Measurements from ENCODE around the gene ARMC7. TPM values are rescaled to one million over a fixed set of nuclear protein-coding genes. Genes with fewer than 3 reads are reported as not detected.

Gene ARMC7
- total and polyA plus RNA-seq, 2 of the 13 experiments (the other 11 are each of a cell fraction or from before 2014, with no cell fraction given): 3.9 to 4.2 TPM

DNA sequence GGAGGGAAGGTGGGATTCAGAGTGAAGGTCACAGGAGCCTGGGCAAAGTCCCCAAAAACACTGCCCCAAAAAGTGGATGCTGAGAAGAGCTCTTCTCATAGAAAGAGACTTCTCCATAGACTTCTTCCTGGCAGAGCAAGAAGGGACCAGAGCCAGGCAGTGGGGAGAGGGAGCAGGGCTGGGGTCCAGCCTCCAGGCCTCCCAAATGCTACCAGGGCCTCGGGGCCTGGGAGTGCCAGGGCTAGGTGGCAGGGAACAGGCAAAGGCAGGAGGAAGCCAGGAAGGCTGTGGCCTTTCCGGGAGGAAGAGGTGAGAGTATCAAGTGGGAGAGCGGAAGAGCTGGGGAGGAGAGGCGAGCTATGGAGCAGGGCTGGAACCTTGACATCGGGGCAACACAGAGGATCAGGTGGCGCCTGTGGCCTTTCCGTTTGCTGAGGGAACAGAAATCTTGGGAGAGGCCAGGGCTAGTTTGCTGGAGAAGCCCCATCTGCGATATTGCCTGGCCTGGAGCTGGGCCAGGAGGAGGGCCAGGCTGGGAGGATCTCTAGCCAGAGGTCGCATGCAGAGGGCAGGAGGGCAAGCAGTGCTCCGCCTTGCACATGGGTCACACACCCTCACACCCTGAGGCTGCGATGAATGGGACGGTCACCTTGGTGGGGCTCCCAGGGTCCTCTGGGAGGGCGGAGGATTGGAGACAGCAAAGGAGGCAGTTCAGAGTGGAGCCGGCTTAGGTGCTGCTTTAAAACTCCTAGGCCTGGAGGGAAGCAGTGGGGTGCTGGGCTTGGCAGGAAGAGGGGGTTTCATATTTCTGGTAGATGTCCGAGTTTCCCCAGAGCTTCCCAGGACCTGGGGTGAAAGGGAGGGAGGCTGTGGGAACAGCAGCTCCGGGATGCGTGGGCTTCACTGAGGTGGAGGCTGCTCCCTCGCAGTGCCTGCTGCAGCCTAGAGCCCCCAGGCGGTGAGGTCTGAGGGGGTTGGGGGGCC lies 18.6 kb upstream of the ARMC7 start (continued):
- TF ChIP-seq TFE3 (CRISPR knock-in tag; IDR thresholded peaks at IDR 0.05): peak; percentile 75
- no peak for TF ChIP-seq ZNF772 (CRISPR knock-in tag; IDR thresholded peaks at IDR 0.05)
- TF ChIP-seq, protein P1, sequence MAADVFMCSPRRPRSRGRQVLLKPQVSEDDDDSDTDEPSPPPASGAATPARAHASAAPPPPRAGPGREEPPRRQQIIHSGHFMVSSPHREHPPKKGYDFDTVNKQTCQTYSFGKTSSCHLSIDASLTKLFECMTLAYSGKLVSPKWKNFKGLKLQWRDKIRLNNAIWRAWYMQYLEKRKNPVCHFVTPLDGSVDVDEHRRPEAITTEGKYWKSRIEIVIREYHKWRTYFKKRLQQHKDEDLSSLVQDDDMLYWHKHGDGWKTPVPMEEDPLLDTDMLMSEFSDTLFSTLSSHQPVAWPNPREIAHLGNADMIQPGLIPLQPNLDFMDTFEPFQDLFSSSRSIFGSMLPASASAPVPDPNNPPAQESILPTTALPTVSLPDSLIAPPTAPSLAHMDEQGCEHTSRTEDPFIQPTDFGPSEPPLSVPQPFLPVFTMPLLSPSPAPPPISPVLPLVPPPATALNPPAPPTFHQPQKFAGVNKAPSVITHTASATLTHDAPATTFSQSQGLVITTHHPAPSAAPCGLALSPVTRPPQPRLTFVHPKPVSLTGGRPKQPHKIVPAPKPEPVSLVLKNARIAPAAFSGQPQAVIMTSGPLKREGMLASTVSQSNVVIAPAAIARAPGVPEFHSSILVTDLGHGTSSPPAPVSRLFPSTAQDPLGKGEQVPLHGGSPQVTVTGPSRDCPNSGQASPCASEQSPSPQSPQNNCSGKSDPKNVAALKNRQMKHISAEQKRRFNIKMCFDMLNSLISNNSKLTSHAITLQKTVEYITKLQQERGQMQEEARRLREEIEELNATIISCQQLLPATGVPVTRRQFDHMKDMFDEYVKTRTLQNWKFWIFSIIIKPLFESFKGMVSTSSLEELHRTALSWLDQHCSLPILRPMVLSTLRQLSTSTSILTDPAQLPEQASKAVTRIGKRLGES (CRISPR knock-in tag; IDR thresholded peaks at IDR 0.05; ENCODE audit: borderline replicate concordance): 0 out of 2 replicates have a peak, but pooled peaks have one; percentile 13
- 0 out of 2 replicates have a peak, but pooled peaks have one; percentile 76 for TF ChIP-seq PCBP1 (IDR thresholded peaks at IDR 0.05; ENCODE audit: borderline replicate concordance, low read depth, low read length)
- TF ChIP-seq, protein P2, sequence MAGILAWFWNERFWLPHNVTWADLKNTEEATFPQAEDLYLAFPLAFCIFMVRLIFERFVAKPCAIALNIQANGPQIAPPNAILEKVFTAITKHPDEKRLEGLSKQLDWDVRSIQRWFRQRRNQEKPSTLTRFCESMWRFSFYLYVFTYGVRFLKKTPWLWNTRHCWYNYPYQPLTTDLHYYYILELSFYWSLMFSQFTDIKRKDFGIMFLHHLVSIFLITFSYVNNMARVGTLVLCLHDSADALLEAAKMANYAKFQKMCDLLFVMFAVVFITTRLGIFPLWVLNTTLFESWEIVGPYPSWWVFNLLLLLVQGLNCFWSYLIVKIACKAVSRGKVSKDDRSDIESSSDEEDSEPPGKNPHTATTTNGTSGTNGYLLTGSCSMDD (CRISPR knock-in tag; IDR thresholded peaks at IDR 0.05): no peak
- TF ChIP-seq TARDBP (CRISPR knock-in tag; IDR thresholded peaks at IDR 0.05): peak; percentile 82
- TF ChIP-seq TGIF2 (CRISPR knock-in tag; IDR thresholded peaks at IDR 0.05): peak; percentile 40; the same call in 1 of the 2 replicates
- no peak; the same call in 1 of the 2 replicates for TF ChIP-seq ZNF570 (CRISPR knock-in tag; IDR thresholded peaks at IDR 0.05; ENCODE audit: borderline replicate concordance)
- no peak for TF ChIP-seq ZNF20 (CRISPR knock-in tag; IDR thresholded peaks at IDR 0.05)
- TF ChIP-seq RFXAP (CRISPR knock-in tag; IDR thresholded peaks at IDR 0.05; ENCODE audit: borderline replicate concordance): no peak; the same call in 1 of the 2 replicates
- TF ChIP-seq, protein P3, sequence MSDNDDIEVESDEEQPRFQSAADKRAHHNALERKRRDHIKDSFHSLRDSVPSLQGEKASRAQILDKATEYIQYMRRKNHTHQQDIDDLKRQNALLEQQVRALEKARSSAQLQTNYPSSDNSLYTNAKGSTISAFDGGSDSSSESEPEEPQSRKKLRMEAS (IDR thresholded peaks at IDR 0.05): peak; percentile 92
- no peak for TF ChIP-seq MTF2 (CRISPR knock-in tag; IDR thresholded peaks at IDR 0.05; ENCODE audit: borderline replicate concordance)
- TF ChIP-seq HDAC2 (CRISPR knock-in tag; IDR thresholded peaks at IDR 0.05): peak; percentile 96
- TF ChIP-seq DNMT1 (CRISPR knock-in tag; IDR thresholded peaks at IDR 0.05): no peak
- no peak; the same call in 1 of the 2 replicates for TF ChIP-seq RELA (CRISPR knock-in tag; IDR thresholded peaks at IDR 0.05)
- TF ChIP-seq ZNF547 (CRISPR knock-in tag; IDR thresholded peaks at IDR 0.05): peak; percentile 77; the same call in 1 of the 2 replicates
- 0 out of 2 replicates have a peak, but pooled peaks have one; percentile 46 for TF ChIP-seq EEA1 (CRISPR knock-in tag; IDR thresholded peaks at IDR 0.05; ENCODE audit: borderline replicate concordance)
- TF ChIP-seq ZNF329 (CRISPR knock-in tag; IDR thresholded peaks at IDR 0.05; ENCODE audit: low read depth): no peak
- TF ChIP-seq SOX13 (IDR thresholded peaks at IDR 0.05): no peak; the same call in 1 of the 2 replicates
- TF ChIP-seq SOX13 (CRISPR knock-in tag; conservative IDR thresholded peaks at IDR 0.05 in 1 of 2, IDR thresholded peaks at IDR 0.05 in 1 of 2): peak in 1 of 2 experiments; percentile 79; a peak in 2 of 4 replicates
